Measurements from ENCODE around the gene ANK3. TPM values are rescaled to one million over a fixed set of nuclear protein-coding genes. Genes with fewer than 3 reads are reported as not detected.
"Not testable (repeated sequence)": the region's sequence is repeated elsewhere in the genome, so short reads cannot be mapped to it uniquely, and the experiment has no call there.

Gene ANK3
- total RNA-seq, 1 experiment from 2014 or later: 0.58 TPM

GRCh38 chr10:60309891-60310290 is 79.8 kb downstream of the ANK3 start:
- no peak for DNase-seq (ENCODE audit: low read depth)

- DNase-seq (ENCODE audit: low read depth): no peak
These were observed 80.3 kb downstream of the ANK3 start for GRCh38 chr10:60309371-60309770.

- peak; percentile 41 for DNase-seq (ENCODE audit: low read depth)
These were observed 84.2 kb downstream of the ANK3 start for GRCh38 chr10:60305380-60305892.

GRCh38 chr10:60304829-60305379 is 84.8 kb downstream of the ANK3 start:
- no peak for DNase-seq (ENCODE audit: low read depth)

- no peak for DNase-seq (ENCODE audit: low read depth)
These were observed 85.9 kb downstream of the ANK3 start for GRCh38 chr10:60303778-60304177.

GRCh38 chr10:60299961-60300883 is 89.5 kb downstream of the ANK3 start:
- no peak for DNase-seq (ENCODE audit: low read depth)

GRCh38 chr10:60299390-60299778 is 90.3 kb downstream of the ANK3 start:
- DNase-seq (ENCODE audit: low read depth): no peak

GRCh38 chr10:60298408-60299389 is 91.0 kb downstream of the ANK3 start:
- DNase-seq (ENCODE audit: low read depth): no peak

- no peak for DNase-seq (ENCODE audit: low read depth)
These were observed 93.6 kb downstream of the ANK3 start for GRCh38 chr10:60296073-60296472.

GRCh38 chr10:60295028-60295937 is 94.4 kb downstream of the ANK3 start:
- no peak for DNase-seq (ENCODE audit: low read depth)

GRCh38 chr10:60293581-60294175 is 96.0 kb downstream of the ANK3 start:
- DNase-seq (ENCODE audit: low read depth): no peak

- no peak for DNase-seq (ENCODE audit: low read depth)
These were observed 96.7 kb downstream of the ANK3 start for GRCh38 chr10:60292998-60293397.

GRCh38 chr10:60292536-60292935 is 97.1 kb downstream of the ANK3 start:
- DNase-seq (ENCODE audit: low read depth): not testable (repeated sequence)

- no peak for DNase-seq (ENCODE audit: low read depth)
These were observed 98.2 kb downstream of the ANK3 start for GRCh38 chr10:60291344-60291930.

GRCh38 chr10:60290558-60290957 is 99.1 kb downstream of the ANK3 start:
- DNase-seq (ENCODE audit: low read depth): no peak

- no peak for DNase-seq (ENCODE audit: low read depth)
These were observed 99.9 kb downstream of the ANK3 start for GRCh38 chr10:60289800-60290199.

- no peak for DNase-seq (ENCODE audit: low read depth)
These were observed 101.4 kb downstream of the ANK3 start for GRCh38 chr10:60288256-60288655.

- DNase-seq (ENCODE audit: low read depth): no peak
These were observed 103.1 kb downstream of the ANK3 start for GRCh38 chr10:60286559-60286958.

- DNase-seq (ENCODE audit: low read depth): no peak
These were observed 106.3 kb downstream of the ANK3 start for GRCh38 chr10:60283397-60283796.
